Prostate gland (tissue), 2 donors: ENCODE measurements around the gene CEACAM16. TPM values are rescaled to one million over a fixed set of nuclear protein-coding genes. Genes with fewer than 3 reads are reported as not detected.
A peak's percentile ranks its signal among the peaks of the same experiment; 100 is the strongest.

Source experiments
- DNase-seq: peaks from one replicate; pipeline ENCODE4 v3.0.0-alpha.2; 2019; ENCODE audit warnings: low spot score
- H3K27ac ChIP-seq, 2 donors: fragments of 200-600 bp; sonication (generic); 2 replicates each; pipeline ENCODE4 v1.5.1; 2017 to 2019
- H3K27me3 ChIP-seq: fragments of 200-600 bp; sonication (generic); replicated peaks from 2 replicates; pipeline ENCODE4 v1.5.1; 2019; ENCODE audit not compliant: insufficient read depth
- H3K36me3 ChIP-seq, 2 donors: fragments of 200-600 bp; sonication (generic); 1 replicate in 1 of 2; 2 replicates in 1 of 2; pipeline versions ENCODE4 v1.5.1 to v1.8.1; 2017 to 2019
- H3K4me1 ChIP-seq: fragments of 200-600 bp; sonication (generic); replicated peaks from 2 replicates; pipeline ENCODE4 v1.5.1; 2019
- H3K4me3 ChIP-seq, 2 donors: fragments of 200-600 bp; sonication (generic); 2 replicates each; pipeline ENCODE4 v1.5.1; 2017 to 2019
- H3K9me3 ChIP-seq: fragments of 200-600 bp; sonication (generic); 2 replicates; pipeline ENCODE4 v1.5.1; 2017
- POLR2A ChIP-seq: fragments of 450-650 bp; IDR thresholded peaks from one replicate; pipeline ENCODE4 v1.6.1; 2016; ENCODE audit warnings: antibody characterized with exemption, mild to moderate bottlenecking
- POLR2AphosphoS5 ChIP-seq: sonication (generic); formaldehyde crosslinking; IDR thresholded peaks from one replicate; pipeline ENCODE4 v1.6.1; 2017; ENCODE audit warnings: antibody characterized with exemption
- WGBS: methylation state at CpG from one replicate; pipeline ENCODE4 v1.1.5; 2018; 5-methylcytosine and 5-hydroxymethylcytosine counted together
- intact Hi-C: fragments of 100-400 bp; cut with DNase I; formaldehyde crosslinking; loops from one replicate; pipeline ENCODE4 v1.14.2; 2022
- total RNA-seq, 2 donors: library from RNA; depleted of rRNA; stranded (reverse); fragments of >200 nt; gene quantifications; one replicate each; pipeline ENCODE4 v1.1.0, GENCODE V29; 2016
- TF ChIP-seq, protein P1 (sequence below), 4 experiments: fragments of 200-600 bp in 2 of 4; fragments of 450-650 bp in 2 of 4; sonication (generic) in 2 of 4; IDR thresholded peaks; 1 replicate in 3 of 4; 2 replicates in 1 of 4; pipeline ENCODE4 v1.5.1; 2016 to 2019; ENCODE audit warnings: antibody characterized with exemption in 4 of 4, mild to moderate bottlenecking in 2 of 4, moderate library complexity in 2 of 4

Gene CEACAM16
- total RNA-seq, 2 donors from 2014 or later = not detected

DNA sequence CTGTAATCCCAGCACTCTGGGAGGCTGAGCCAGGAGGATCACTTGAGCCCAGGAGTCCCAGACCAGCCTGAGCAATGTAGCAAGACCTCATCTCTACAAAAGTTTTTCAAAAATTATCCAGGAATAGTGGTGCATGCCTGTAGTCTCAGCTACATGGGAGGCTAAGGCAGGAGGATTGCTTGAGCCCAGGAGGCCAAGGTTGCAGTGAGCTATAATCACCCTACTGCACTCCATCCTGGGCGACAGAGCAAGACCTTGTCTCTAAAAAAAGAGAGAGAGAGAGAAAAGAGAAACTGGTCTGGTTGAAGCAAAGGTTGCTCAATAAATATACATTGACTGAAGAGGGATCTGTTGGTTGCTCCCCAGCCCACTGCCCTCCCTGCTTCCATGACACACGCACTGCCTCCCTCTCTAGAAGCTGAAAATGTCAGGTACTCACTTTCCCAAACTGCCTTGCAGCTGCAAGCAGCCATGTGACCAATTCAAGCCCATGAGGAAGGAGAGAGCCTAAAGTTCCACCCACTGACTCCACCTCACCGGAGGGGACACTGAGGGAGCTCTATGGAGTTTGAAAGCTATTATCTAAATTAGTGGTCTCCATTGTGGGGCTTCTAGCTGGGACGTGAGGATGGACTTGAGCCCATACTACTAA, 14.0 kb downstream of the CEACAM16 start:
- TF ChIP-seq, protein P1, sequence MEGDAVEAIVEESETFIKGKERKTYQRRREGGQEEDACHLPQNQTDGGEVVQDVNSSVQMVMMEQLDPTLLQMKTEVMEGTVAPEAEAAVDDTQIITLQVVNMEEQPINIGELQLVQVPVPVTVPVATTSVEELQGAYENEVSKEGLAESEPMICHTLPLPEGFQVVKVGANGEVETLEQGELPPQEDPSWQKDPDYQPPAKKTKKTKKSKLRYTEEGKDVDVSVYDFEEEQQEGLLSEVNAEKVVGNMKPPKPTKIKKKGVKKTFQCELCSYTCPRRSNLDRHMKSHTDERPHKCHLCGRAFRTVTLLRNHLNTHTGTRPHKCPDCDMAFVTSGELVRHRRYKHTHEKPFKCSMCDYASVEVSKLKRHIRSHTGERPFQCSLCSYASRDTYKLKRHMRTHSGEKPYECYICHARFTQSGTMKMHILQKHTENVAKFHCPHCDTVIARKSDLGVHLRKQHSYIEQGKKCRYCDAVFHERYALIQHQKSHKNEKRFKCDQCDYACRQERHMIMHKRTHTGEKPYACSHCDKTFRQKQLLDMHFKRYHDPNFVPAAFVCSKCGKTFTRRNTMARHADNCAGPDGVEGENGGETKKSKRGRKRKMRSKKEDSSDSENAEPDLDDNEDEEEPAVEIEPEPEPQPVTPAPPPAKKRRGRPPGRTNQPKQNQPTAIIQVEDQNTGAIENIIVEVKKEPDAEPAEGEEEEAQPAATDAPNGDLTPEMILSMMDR (IDR thresholded peaks at IDR 0.05) = no peak
- TF ChIP-seq POLR2AphosphoS5 (no peak), POLR2A (no peak)
- 51% methylated on average over 4 of the region's 4 CpGs for WGBS
- no peaks in the 10 kb centered on the region for H3K36me3 ChIP-seq
- no peak overlapping the region for H3K27ac ChIP-seq
- no peak for DNase-seq
- H3K9me3 ChIP-seq = no peaks in the 10 kb centered on the region
- H3K4me3 ChIP-seq = no peak overlapping the region
- H3K4me1 ChIP-seq = no peaks in the 10 kb centered on the region
- H3K27me3 ChIP-seq = no peaks in the 10 kb centered on the region
- intact Hi-C loops = no loop called here

DNA sequence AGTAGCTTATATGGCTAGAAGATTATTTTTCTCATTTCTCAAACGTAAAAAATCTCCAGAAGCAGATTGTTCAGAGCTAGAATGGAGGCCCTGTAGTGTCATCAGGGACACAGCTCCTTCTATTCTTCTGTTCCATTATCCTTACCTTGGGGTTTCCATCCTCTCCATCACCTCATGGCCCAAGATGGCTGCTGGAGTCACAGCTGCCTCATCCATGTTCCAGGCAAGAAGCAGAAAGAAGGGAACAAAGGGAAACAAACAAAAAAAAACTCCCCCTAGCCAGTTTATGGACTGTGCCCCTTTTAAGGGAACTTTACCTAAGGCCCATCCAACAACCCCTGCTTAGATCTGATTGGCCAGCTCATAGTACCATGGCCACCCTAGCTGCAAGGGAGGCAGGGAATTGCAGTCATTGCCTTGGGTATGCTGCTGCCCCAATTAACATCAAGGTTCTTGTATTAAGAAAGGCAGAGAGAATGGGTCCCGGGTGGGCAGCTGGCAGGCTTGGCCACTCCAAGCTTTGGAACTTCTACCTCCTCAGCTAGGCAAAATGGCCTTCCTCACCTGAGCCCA, 15.7 kb downstream of the CEACAM16 start:
- TF ChIP-seq POLR2AphosphoS5 = no peak
- TF ChIP-seq POLR2A = no peak
- TF ChIP-seq, protein P1 (IDR thresholded peaks at IDR 0.05) = no peak
- intact Hi-C loops = no loop called here

DNA sequence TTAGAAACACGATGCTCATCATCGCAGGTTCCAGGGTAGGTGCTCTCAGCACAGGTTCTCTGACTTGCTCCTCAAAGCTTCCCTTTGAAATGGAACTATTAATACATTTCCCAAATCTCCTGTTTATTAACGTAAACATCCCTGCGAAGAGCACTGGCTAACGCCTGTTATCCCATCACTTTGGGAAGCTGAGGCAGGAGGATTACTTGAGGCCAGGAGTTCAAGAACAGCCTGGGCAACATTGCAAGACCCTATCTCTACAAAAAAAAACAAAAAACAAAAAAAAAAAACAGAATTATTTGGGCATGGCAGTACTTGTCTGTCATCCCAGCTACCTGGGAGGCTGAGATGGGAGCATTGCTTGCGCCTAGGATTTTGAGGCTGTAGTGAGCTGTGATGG, 18.7 kb downstream of the CEACAM16 start:
- no peak for DNase-seq
- intact Hi-C loops = no loop called here
- 91% methylated on average over 6 of the region's 6 CpGs for WGBS
- H3K4me3 ChIP-seq = no peak overlapping the region
- no peak overlapping the region for H3K27ac ChIP-seq
- H3K4me1 ChIP-seq = peaks cover 5% of the 10 kb centered on the region
- no peaks in the 10 kb centered on the region for H3K36me3 ChIP-seq
- H3K9me3 ChIP-seq = no peaks in the 10 kb centered on the region
- TF ChIP-seq, protein P1 (IDR thresholded peaks at IDR 0.05) = no peak
- no peak for TF ChIP-seq POLR2AphosphoS5
- TF ChIP-seq POLR2A = no peak
- H3K27me3 ChIP-seq = no peaks in the 10 kb centered on the region

More for the DNA sequence above, 15.7 kb downstream of the CEACAM16 start:
- Histone ChIP-seq H3K27me3 (no peaks in the 10 kb centered on the region), H3K4me3 (no peak overlapping the region), H3K36me3 (no peaks in the 10 kb centered on the region), H3K27ac (no peak overlapping the region), H3K4me1 (peaks cover 5% of the 10 kb centered on the region), H3K9me3 (no peaks in the 10 kb centered on the region)
- WGBS = 52% methylated on average over 2 of the region's 2 CpGs
- no peak for DNase-seq

DNA sequence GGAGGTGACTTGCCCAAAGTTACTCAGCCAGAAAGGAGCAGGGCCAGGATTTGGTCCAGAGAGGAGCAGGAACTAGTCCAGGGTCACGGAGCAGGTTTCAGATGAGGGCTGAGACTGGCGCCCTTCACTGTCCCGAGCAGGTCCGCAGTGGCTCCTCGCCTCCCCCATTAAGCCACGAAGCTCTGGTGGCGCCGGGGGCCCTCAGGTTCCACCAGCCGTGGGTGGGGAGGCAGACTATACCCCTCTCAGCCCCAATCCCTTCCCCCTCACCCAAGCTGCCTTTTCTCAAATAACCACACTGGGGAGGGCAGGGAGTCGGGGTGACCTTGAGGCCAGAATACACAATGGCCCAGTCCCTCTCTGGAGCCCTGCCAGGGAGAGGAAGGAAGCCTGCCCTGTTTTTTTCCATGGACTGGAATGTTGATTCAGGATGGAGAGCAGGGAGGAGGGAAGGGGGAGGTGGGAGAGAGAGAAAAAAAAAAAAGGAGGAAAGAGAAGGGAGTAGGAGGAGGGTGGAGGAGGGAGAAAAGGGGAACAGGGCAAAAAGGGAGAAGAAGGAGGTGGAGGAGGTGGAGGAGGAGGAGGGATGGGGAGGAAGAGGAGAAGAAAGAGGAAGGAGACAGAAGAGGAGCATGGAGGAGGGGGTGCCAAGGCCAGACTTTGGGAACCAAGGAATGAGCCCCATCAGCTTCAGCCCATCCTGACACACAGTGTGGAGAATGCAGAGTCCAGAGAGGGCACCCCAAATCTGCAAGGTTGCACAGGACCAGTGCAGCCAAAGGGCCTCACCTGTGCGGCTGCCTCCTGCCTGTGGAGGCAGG, 19.7 kb downstream of the CEACAM16 start:
- intact Hi-C loops = no loop called here
- no peak overlapping the region for H3K4me3 ChIP-seq
- no peaks in the 10 kb centered on the region for H3K36me3 ChIP-seq
- 29% methylated on average over 11 of the region's 11 CpGs for WGBS
- TF ChIP-seq, protein P1 (IDR thresholded peaks at IDR 0.05) = no peak
- TF ChIP-seq POLR2AphosphoS5 (peak; percentile 9), POLR2A (no peak)
- no peaks in the 10 kb centered on the region for H3K9me3 ChIP-seq
- H3K4me1 ChIP-seq = peaks cover 5% of the 10 kb centered on the region
- no peak for DNase-seq
- peak overlapping the region; percentile 46 to 65 for H3K27ac ChIP-seq
- no peaks in the 10 kb centered on the region for H3K27me3 ChIP-seq
